Measurements from ENCODE around the gene PISD.

PISD gene

DNA sequence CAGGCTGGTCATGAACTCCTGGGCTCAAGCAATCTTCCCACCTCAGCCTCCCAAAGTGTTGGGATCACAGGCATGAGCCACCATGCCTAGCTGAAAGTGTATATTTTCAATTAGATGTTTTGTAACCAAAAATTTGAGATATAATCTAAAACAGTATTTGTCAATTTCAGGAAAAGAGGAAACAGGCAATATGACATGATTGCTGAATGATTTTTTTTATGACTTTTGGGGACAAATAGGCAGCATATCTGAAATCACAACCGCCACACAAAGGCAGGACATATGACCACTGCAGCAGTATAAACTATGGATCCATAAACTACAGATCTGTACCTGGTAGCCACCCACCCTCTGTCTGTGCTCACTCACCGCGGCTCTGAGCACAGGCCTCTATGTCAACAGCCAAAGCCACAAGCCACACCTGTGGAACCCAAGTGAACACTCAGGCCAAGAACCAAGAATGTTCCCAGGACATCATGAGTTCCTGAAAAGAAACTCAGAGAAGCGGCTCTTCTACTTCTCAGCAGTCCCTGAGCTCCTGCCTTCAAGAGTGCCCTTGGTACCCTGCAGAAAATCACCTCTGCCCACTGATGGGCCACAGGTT, 22.5 kb downstream of the PISD start:
- Mint-ChIP-seq H3K27ac (peak overlapping the region; percentile 32), H3K4me1 (peaks cover 47% of the 10 kb centered on the region), H3K36me3 (ENCODE audit: low read depth) (peaks cover 12% of the 10 kb centered on the region), H3K27me3 (no peaks in the 10 kb centered on the region), H3K9me3 (no peaks in the 10 kb centered on the region), H3K4me3 (no peak overlapping the region)
- ATAC-seq: peak; percentile 30
- no peak for DNase-seq

DNA sequence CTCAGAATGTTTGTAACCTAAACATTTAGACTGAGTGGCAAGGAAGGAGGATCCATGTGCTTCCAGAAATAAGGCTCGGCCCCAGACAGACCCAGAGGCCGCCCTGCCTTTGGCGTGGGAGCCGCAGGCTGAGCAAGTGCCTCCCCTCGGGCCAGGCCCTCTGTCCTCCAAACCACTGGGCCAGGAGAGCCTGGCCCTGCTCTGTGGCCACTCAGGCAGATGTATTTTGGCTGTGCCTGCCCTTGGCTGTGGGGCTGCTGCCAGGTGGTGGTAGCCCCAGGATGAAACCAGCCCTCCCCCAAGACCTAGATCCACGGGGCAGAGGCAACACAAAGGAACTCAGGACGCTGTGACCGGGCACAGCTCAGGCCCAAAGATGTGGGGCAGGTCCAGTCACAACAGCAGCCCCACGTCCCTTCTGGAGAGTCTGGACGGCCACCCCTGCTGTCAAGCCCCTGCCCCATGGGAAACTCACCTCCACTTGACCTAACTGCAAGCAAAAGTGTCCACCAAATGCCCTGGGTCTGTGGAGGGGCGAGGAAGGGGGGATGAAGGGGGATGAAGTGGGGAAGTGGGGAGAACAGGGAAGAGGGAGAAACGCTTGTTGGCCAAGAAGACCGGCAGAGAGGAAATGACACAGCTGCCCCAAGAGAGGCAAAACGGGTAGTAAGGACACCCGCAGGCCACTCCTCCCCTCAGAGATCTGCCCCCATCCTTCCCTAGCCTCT, 24.0 kb downstream of the PISD start:
- no peaks in the 10 kb centered on the region for H3K9me3 Mint-ChIP-seq
- peaks cover 46% of the 10 kb centered on the region for H3K4me1 Mint-ChIP-seq
- ATAC-seq (peak; percentile 55), DNase-seq (no peak)
- H3K27ac Mint-ChIP-seq: peak overlapping the region; percentile 50
- H3K27me3 Mint-ChIP-seq: no peaks in the 10 kb centered on the region
- peak overlapping the region; percentile 49 for H3K4me3 Mint-ChIP-seq
- H3K36me3 Mint-ChIP-seq (ENCODE audit: low read depth): peaks cover 6% of the 10 kb centered on the region

DNA sequence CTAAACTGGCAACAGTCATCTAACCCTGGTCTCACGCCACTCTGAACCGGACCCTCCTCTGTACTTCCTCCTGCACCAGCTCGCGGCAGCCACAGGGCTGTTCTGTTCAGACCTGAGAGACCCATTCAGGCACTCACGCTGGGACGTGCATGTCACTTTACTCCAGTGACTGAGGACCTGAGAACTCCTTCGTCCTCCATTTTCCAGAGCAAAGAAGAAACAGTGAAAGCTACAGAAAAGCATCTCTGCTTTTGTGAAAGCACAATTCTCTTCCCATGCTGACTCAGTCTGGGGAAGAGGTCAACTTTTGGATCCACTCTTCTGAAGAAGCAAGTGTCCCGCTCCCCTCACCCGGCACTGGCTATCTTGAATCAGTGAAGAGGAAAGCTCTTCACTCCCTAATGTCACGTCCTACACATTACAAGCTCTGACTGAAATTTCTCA, 24.5 kb downstream of the PISD start:
- H3K27me3 Mint-ChIP-seq: no peaks in the 10 kb centered on the region
- H3K27ac Mint-ChIP-seq: peak overlapping the region; percentile 50
- no peaks in the 10 kb centered on the region for H3K9me3 Mint-ChIP-seq
- peaks cover 6% of the 10 kb centered on the region for H3K36me3 Mint-ChIP-seq (ENCODE audit: low read depth)
- peaks cover 49% of the 10 kb centered on the region for H3K4me1 Mint-ChIP-seq
- H3K4me3 Mint-ChIP-seq: peak overlapping the region; percentile 49
- DNase-seq (no peak), ATAC-seq (no peak)

DNA sequence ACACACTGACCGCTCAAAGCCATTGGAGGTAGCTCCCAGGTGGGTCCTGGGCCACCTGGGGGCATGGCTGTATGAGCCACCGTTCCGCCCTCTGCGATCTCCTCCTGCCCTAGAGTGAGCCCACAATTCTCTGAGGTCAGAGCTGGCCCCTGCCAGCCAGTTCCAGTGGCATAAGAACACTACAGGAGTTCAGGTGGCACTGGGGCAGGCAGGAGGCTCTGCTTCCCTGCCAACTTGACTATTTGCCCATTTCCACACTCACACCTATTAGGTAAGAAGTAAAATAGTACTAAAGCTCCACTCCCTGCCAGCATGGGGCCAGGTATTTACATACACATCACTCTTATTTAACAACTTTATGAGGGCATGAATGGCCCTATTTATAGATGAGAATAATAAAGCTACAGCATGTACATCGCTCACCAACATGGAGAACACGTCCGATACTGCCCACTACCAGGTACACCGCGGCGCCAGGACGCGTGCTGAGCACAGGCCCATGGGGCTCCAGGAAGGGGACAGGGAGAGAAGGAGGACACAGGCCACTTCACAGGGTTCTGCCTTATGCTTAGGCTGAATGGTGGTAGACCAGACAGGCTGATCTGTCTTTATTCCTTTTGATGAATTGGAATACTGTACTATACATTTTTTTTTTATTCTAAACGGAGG, 26.2 kb downstream of the PISD start:
- Mint-ChIP-seq H3K36me3 (ENCODE audit: low read depth) (peaks cover 1% of the 10 kb centered on the region), H3K27ac (peak overlapping the region; percentile 22), H3K4me3 (no peak overlapping the region), H3K4me1 (peaks cover 54% of the 10 kb centered on the region), H3K27me3 (no peaks in the 10 kb centered on the region), H3K9me3 (no peaks in the 10 kb centered on the region)
- no peak for ATAC-seq
- DNase-seq: no peak

DNA sequence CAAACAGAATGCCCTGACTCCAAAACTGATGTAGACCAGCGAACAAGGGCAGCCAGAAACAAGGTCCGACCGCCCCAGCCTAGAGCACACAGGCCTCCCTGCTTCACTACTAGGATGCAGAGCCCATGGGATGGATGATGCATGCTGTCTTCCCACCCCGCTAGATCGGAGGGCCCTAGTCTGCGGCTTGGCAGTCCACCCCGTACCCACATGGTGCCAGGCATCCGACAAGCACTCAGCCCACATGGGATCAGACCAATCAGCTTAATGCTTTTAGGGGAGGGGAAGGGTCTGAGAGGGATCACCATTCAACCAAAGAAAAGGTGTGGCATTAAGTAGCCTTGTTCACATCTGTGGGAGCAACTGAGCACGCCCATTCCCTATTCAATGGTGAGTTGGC, 30.6 kb downstream of the PISD start:
- peak overlapping the region; percentile 83 for H3K4me3 Mint-ChIP-seq
- peaks cover 2% of the 10 kb centered on the region for H3K36me3 Mint-ChIP-seq (ENCODE audit: low read depth)
- no peaks in the 10 kb centered on the region for H3K27me3 Mint-ChIP-seq
- H3K27ac Mint-ChIP-seq: peak overlapping the region; percentile 81
- no peaks in the 10 kb centered on the region for H3K9me3 Mint-ChIP-seq
- no peak for DNase-seq
- no peak for ATAC-seq
- peaks cover 44% of the 10 kb centered on the region for H3K4me1 Mint-ChIP-seq

DNA sequence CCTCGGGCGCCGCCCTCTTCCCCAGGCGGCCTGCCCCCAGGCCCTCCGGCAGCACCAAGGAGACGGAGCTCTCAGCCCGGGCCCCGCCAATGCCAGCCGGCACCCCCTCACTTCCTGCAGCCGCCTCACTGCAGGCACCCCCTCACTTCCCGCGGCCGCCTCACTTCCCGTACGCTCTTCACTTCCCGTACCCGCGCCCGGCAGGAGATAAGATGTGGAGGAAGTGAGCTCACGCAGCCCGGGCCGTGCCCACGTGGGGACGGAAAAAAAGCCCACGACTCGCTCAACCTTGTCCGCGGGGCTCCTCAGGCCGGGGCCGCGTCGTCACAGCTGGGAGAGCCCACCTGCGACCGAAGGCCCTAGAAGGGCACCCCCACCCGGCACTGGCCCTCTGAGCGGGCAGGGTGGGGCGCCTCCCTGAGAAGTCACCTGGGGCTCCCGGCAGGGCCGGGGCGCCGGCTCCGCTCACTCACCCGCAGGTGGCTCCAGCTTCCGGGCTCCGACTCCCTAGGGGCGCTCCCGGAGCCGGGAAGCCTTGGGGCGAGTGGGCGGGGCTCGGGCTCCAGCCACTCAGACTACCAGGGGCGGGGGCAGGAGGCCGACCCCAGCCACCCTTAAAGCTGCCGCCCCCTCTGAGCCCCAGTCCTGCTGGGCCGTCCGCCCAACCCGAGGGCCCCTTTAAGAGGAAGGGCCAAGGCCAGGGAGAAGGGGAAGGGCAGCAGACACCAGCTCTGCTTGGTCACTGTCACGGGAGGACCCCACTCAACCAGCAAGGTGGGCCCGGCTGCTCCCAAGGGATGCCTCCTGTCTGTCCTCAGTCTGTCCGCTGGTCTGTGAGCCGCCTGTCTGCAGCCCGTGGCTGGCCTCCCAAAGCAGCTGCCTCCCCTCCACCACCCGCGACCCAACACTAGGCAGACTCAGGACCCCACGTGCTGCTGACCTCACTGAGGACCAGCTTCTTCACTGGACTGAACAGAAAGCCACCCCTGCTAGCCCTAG, 31.4 kb downstream of the PISD start:
- peak; percentile 84 for ATAC-seq
- Mint-ChIP-seq H3K36me3 (ENCODE audit: low read depth) (peaks cover 2% of the 10 kb centered on the region), H3K27me3 (no peaks in the 10 kb centered on the region), H3K4me1 (peaks cover 48% of the 10 kb centered on the region), H3K9me3 (no peaks in the 10 kb centered on the region), H3K27ac (peak overlapping the region; percentile 89), H3K4me3 (peak overlapping the region; percentile 83)
- DNase-seq: peak; percentile 87

DNA sequence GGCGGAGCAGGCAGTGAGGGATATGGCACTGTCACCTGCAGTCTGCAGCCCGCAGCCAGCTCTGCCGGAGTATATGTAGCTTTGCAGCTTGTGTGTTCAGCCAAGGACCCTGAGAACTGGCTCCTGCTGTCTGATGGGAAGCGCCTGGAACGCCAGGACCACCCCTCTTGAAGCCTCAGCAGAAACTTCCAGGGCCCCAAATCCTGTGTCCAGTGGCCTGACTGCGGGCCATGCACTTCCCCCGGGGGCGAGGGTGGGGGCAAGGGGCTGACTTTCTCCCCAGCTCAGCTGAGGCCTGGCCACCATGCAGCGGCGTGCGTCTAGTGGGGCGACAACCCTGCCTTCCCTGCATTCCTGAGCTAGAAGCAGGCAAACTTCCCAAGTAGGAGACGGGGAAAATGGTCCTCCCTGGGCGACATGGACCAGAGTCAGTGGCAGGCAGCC, 32.3 kb downstream of the PISD start:
- Mint-ChIP-seq H3K36me3 (ENCODE audit: low read depth) (peaks cover 2% of the 10 kb centered on the region), H3K27ac (peak overlapping the region; percentile 78), H3K27me3 (no peaks in the 10 kb centered on the region), H3K9me3 (no peaks in the 10 kb centered on the region), H3K4me1 (peaks cover 48% of the 10 kb centered on the region), H3K4me3 (peak overlapping the region; percentile 83)
- DNase-seq: no peak
- ATAC-seq: no peak

DNA sequence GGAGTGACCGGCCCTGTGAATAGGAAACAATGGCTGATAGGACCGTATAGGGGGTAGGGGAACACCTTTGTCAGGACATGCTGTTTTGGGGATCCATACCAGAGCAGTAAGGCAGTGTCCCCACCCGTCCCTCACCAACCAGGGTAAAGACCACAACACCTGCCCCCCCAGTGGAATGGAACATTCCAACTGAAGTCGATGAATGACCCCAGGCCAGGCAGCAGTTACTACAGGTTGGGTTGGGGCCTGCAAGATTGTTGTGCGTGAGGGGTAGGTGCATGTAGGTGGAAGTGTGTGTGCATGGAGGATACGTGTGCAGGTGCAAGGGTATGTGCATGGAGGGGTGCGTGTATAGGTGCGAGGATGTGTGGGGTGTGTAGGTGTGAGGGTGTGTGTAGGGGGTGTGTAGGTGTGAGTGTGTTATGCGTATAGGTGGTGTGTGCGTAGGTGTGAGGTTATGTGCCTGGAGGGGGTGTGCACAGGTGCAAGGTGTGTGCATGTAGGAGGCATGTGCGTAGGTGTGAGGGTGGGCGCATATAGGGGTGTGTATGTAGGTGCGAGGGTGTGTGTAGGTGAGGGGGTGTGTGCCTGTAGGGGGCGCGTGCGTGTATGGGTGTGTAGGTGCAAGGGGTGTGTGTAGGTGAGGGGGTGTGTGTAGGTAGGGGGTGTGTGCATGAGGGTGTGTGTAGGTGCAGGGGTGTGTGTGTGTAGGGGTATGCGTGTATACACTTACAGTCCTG, 32.9 kb downstream of the PISD start:
- H3K9me3 Mint-ChIP-seq: no peaks in the 10 kb centered on the region
- H3K36me3 Mint-ChIP-seq (ENCODE audit: low read depth): peaks cover 2% of the 10 kb centered on the region
- no peaks in the 10 kb centered on the region for H3K27me3 Mint-ChIP-seq
- peak overlapping the region; percentile 83 for H3K4me3 Mint-ChIP-seq
- H3K4me1 Mint-ChIP-seq: peaks cover 50% of the 10 kb centered on the region
- ATAC-seq: no peak
- DNase-seq: no peak
- H3K27ac Mint-ChIP-seq: peak overlapping the region; percentile 30

DNA sequence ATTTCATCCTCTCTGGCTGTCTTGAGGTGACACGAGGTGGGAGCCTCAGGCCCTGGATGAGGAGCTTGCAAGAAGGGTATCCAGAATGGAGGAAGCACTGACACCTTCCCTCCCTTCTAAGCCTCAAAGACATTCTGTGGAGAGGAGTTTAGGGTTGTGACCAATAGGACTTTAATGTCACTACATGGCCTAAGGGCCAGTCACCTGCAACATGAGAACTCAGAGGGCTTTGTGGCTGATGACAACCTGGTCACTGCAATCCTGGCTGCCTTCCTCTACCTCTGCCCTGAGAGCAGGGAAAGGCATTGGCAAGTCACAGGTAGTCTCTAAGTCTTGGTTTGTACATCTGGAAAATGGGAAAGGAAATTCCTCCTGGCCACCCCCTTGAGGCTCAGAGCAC, 33.7 kb downstream of the PISD start:
- Mint-ChIP-seq H3K27ac (peak overlapping the region; percentile 59), H3K4me3 (peak overlapping the region; percentile 83), H3K27me3 (no peaks in the 10 kb centered on the region), H3K9me3 (no peaks in the 10 kb centered on the region), H3K36me3 (ENCODE audit: low read depth) (peaks cover 3% of the 10 kb centered on the region), H3K4me1 (peaks cover 46% of the 10 kb centered on the region)
- DNase-seq: no peak
- no peak for ATAC-seq

DNA sequence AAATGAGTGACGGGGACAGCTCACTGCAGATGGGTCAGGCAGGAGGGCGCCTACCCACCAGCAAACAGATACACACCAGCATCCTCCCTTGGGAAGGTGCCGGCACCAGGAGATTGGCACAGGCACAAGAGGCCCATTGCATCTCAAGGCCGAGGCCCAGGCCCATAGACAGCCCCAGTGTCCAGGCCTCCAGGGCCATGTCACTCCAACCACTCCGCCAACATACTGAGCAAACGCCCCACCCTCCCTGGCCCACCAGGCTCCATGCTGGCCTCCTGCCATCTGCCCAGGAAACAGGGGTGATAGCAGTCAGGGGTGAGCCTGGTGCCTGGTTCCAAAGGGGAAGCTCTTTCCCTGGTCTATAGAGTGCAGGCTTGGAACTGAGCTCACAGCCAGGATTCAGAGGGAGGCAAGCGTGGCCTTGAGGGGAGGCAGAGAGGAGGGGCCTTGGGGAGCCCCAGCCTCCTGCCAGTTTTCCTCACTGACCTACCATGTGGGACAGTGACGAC, 34.7 kb downstream of the PISD start:
- Mint-ChIP-seq H3K4me3 (no peak overlapping the region), H3K4me1 (peaks cover 41% of the 10 kb centered on the region), H3K36me3 (ENCODE audit: low read depth) (peaks cover 7% of the 10 kb centered on the region), H3K27me3 (no peaks in the 10 kb centered on the region), H3K27ac (peak overlapping the region; percentile 59), H3K9me3 (no peaks in the 10 kb centered on the region)
- DNase-seq (no peak), ATAC-seq (no peak)

DNA sequence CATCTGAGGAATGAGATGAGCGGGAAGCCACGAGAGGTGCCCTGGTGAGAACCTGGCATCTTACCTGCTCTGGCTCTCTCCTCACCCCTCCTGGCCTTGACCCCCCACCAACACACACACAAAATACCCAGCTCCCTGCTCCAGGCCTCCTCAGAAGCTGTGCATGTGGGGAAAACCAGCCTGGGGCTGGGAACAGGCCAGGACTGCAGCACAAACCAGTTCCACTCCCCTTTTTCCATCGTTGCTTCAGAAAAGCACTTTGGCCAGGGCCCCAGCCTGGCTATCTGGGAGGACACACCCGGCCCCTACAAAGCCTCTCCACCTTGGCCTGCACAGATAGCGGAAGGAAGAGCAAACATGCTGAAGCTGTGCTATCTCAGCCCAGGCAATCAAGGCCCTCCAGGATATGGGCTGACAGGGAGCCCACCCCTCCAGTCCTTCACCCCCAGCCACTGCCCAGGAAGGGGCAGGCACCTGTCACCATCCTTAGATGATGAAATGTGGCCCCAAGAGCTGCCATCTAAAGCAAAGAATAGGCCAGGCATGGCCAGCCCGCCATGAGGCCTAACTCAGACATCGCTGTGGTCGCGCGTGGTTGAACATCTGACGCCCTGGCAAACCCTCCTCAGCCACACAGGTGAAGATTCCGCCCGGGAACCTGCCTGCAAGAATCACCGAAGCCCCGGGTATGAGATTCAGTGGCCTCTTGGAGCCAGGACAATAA, 35.4 kb downstream of the PISD start:
- Mint-ChIP-seq H3K36me3 (ENCODE audit: low read depth) (peaks cover 11% of the 10 kb centered on the region), H3K27me3 (no peaks in the 10 kb centered on the region), H3K9me3 (no peaks in the 10 kb centered on the region), H3K4me3 (no peak overlapping the region), H3K4me1 (peaks cover 38% of the 10 kb centered on the region), H3K27ac (peak overlapping the region; percentile 62)
- ATAC-seq (no peak), DNase-seq (no peak)

DNA sequence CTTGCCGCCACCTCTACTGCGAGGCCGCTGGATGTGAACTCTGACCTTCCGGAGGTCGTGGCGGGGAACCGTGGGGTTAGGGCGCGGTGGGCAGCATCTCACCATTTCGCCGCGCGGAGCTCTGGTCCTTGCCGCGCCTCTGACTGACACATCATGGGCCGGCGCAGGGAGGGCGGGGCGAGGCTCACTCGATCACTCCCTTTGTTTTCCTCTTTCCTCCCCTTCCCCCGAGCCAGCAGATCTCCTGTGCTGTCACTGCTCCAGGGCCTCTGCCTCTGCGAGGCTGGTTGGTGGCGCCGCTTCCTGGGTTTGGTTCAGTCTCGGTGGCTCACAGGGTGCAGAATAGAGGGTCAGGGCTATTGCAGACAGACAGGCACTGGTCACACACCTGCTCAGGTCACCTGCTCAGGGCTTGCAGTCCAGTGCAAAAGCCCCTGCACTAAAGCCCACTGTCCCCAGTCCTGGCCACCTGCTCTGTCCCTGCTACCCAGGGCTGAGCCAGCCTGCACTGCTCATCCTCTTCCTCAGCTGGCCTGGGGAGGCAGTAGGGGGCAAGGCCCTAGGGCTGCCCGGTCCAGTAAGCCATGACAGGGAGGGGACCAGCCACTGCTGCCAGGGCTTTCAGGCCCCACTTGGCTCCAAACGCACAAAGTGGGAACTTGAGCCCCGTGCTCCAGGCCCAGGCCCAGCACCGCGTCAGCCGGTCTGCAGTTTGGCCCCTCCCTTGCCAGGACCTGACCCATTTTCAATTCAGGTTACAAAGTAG, 36.2 kb downstream of the PISD start:
- no peak for ATAC-seq
- Mint-ChIP-seq H3K4me3 (no peak overlapping the region), H3K27me3 (no peaks in the 10 kb centered on the region), H3K9me3 (no peaks in the 10 kb centered on the region), H3K4me1 (peaks cover 30% of the 10 kb centered on the region), H3K36me3 (ENCODE audit: low read depth) (peaks cover 11% of the 10 kb centered on the region), H3K27ac (peak overlapping the region; percentile 71)
- DNase-seq: no peak
